Right forelimb (tissue), 1 donor: Measurements from ENCODE around the gene CHPF.
A peak's percentile ranks its signal among the peaks of the same experiment; 100 is the strongest.

Experiments used
- DNase-seq: peaks from one replicate; pipeline ENCODE4 v3.0.0-alpha.2; 2018

CHPF gene

GRCh38 chr2:219495531-219496122 lies 48.0 kb downstream of the CHPF start:
- peak; percentile 71 for DNase-seq

GRCh38 chr2:219494952-219495530 lies 48.6 kb downstream of the CHPF start:
- no peak for DNase-seq

DNA sequence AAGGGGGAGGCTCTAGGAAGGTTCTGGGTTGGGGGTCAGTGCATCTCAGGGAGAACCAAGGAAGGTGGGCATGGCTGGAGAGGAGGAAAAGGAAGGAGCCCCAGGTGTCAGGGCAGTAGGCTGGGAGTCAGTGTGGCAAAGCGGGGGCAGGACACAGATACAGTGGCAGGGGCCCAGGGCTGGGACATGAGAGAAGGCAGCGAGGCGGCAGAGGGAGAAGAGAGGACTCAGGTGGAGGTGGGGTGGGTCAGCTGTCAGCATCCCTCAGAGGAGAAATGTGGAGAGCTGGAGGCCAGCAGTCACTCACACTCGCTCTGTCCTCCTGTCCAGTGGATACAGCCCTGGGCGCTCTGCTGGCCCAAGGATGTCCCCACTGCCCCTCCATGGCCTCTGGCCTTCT lies 50.5 kb downstream of the CHPF start:
- DNase-seq, result no peak

- DNase-seq, result no peak
Measured at GRCh38 chr2:219492575-219492974, 51.0 kb downstream of the CHPF start.

- DNase-seq, result no peak
Measured at GRCh38 chr2:219491278-219491963, 52.2 kb downstream of the CHPF start.

DNA sequence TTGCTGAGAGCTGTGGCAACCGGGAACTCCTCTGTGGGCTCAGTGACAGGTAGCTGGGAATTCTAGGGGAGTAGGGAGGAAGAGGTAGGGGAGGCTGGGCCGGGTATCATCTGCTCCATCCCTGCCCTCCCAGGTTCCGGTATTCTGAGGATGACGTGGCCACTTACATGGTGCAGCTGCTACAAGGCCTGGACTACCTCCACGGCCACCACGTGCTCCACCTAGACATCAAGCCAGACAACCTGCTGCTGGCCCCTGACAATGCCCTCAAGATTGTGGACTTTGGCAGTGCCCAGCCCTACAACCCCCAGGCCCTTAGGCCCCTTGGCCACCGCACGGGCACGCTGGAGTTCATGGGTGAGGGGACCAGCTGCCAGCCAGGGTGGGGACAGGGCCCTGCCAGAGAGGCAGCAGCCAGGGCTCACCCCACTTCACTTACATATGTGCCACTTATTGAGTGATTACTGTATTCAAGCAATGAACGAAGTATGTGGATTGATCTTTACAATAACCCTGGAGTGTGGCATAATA lies 52.9 kb downstream of the CHPF start:
- DNase-seq, result no peak

- no peak for DNase-seq
Measured at GRCh38 chr2:219490186-219490585, 53.4 kb downstream of the CHPF start.

DNA sequence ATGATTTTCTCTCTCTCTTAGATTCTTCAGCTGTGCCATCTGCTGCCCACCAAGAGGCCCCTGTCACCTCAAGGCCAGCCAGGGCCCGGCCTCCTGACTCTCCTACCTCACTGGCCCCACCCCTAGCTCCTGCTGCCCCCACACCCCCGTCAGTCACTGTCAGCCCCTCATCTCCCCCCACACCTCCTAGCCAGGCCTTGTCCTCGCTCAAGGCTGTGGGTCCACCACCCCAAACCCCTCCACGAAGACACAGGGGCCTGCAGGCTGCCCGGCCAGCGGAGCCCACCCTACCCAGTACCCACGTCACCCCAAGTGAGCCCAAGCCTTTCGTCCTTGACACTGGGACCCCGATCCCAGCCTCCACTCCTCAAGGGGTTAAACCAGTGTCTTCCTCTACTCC lies 54.3 kb downstream of the CHPF start:
- no peak for DNase-seq
